Neural crest cell (in vitro differentiated cells): ENCODE data around the gene AP1M2. TPM values are rescaled to one million over a fixed set of nuclear protein-coding genes. Genes with fewer than 3 reads are reported as not detected.

Source experiments
- DNase-seq: peaks from one replicate; pipeline ENCODE4 v3.0.0; 2021; ENCODE audit warnings: low read depth, mixed read lengths, low spot score
- H3K27ac Mint-ChIP-seq: one replicate; pipeline ENCODE4 v1.8.0; 2021; ENCODE audit warnings: mild to moderate bottlenecking, mixed read lengths; ENCODE audit not compliant: unreplicated experiment
- H3K27me3 Mint-ChIP-seq: 2 replicates; pipeline ENCODE4 v1.8.0; 2021; ENCODE audit warnings: low read depth, mild to moderate bottlenecking, mixed read lengths
- H3K36me3 Mint-ChIP-seq: 2 replicates; pipeline ENCODE4 v1.8.0; 2021; ENCODE audit warnings: low read depth, mild to moderate bottlenecking, mixed read lengths
- H3K4me1 Mint-ChIP-seq: 2 replicates; pipeline ENCODE4 v1.8.0; 2021; ENCODE audit warnings: mixed read lengths
- H3K4me3 Mint-ChIP-seq: one replicate; pipeline ENCODE4 v1.8.0; 2021; ENCODE audit warnings: mild to moderate bottlenecking, mixed read lengths
- H3K9me3 Mint-ChIP-seq: 2 replicates; pipeline ENCODE4 v1.8.0; 2021; ENCODE audit warnings: mixed read lengths
- CTCF ChIP-seq: fragments of 200-600 bp; sonication (generic); conservative IDR thresholded peaks from 2 replicates; pipeline ENCODE4 v1.5.0; 2021; ENCODE audit warnings: antibody characterized with exemption, mild to moderate bottlenecking
- long read RNA-seq: library from polyadenylated mRNA; unstranded; transcript quantifications from one replicate; pipeline ENCODE4 v2.0.0, GENCODE V29; 2020
- total RNA-seq: library from RNA; stranded (reverse); gene quantifications from 2 replicates; pipeline ENCODE4 v1.2.1, GENCODE V29; 2021

The AP1M2 gene
- total RNA-seq = not detected in 2 replicates
- long read RNA-seq = 0 reads

GRCh38 chr19:10587022-10587838, at the start of gene AP1M2:
Gene AP1M2 (minus strand): TSS chr19:10587312. CDS start chr19:10587231, 81 bp downstream.
- DNase-seq = no peak
- H3K27ac Mint-ChIP-seq = no peak within 1 kb of the TSS
- H3K27me3 Mint-ChIP-seq = peaks cover 61% of the 10 kb centered on the region
- TF ChIP-seq CTCF = no peak
- H3K9me3 Mint-ChIP-seq = peaks cover 5% of the 10 kb centered on the region
- H3K36me3 Mint-ChIP-seq = peaks cover 5% of the 10 kb centered on the region
- H3K4me1 Mint-ChIP-seq = peaks cover 6% of the 10 kb centered on the region
- H3K4me3 Mint-ChIP-seq = no peak within 1 kb of the TSS

GRCh38 chr19:10636304-10636972, 49.3 kb upstream of the AP1M2 start:
- Mint-ChIP-seq H3K4me1 (no peaks in the 10 kb centered on the region), H3K36me3 (peaks cover 13% of the 10 kb centered on the region), H3K4me3 (no peak overlapping the region), H3K27ac (no peak overlapping the region), H3K27me3 (no peaks in the 10 kb centered on the region), H3K9me3 (no peaks in the 10 kb centered on the region)
- TF ChIP-seq CTCF = no peak
- DNase-seq = no peak

- no peaks in the 10 kb centered on the region for H3K27me3 Mint-ChIP-seq
- no peak for DNase-seq
- H3K4me3 Mint-ChIP-seq = no peak overlapping the region
- H3K4me1 Mint-ChIP-seq = no peaks in the 10 kb centered on the region
- peak overlapping the region; percentile 14 for H3K27ac Mint-ChIP-seq
- no peak for TF ChIP-seq CTCF
- H3K36me3 Mint-ChIP-seq = peaks cover 13% of the 10 kb centered on the region
- no peaks in the 10 kb centered on the region for H3K9me3 Mint-ChIP-seq
Measured at GRCh38 chr19:10634963-10635362, 47.9 kb upstream of the AP1M2 start.

GRCh38 chr19:10634430-10634829, 47.3 kb upstream of the AP1M2 start:
- H3K36me3 Mint-ChIP-seq = peaks cover 13% of the 10 kb centered on the region

GRCh38 chr19:10631874-10632273, 44.8 kb upstream of the AP1M2 start:
- no peak overlapping the region for H3K27ac Mint-ChIP-seq
- peaks cover 17% of the 10 kb centered on the region for H3K36me3 Mint-ChIP-seq
- DNase-seq = no peak
- no peak overlapping the region for H3K4me3 Mint-ChIP-seq
- H3K9me3 Mint-ChIP-seq = no peaks in the 10 kb centered on the region
- TF ChIP-seq CTCF = no peak
- H3K27me3 Mint-ChIP-seq = no peaks in the 10 kb centered on the region
- no peaks in the 10 kb centered on the region for H3K4me1 Mint-ChIP-seq

More at GRCh38 chr19:10634430-10634829, 47.3 kb upstream of the AP1M2 start:
- H3K4me3 Mint-ChIP-seq = no peak overlapping the region
- H3K4me1 Mint-ChIP-seq = no peaks in the 10 kb centered on the region
- H3K27ac Mint-ChIP-seq = no peak overlapping the region
- no peak for DNase-seq
- H3K27me3 Mint-ChIP-seq = no peaks in the 10 kb centered on the region
- H3K9me3 Mint-ChIP-seq = no peaks in the 10 kb centered on the region
- no peak for TF ChIP-seq CTCF
